ENCODE measurements around the gene PLXNA4.

The PLXNA4 gene

DNA sequence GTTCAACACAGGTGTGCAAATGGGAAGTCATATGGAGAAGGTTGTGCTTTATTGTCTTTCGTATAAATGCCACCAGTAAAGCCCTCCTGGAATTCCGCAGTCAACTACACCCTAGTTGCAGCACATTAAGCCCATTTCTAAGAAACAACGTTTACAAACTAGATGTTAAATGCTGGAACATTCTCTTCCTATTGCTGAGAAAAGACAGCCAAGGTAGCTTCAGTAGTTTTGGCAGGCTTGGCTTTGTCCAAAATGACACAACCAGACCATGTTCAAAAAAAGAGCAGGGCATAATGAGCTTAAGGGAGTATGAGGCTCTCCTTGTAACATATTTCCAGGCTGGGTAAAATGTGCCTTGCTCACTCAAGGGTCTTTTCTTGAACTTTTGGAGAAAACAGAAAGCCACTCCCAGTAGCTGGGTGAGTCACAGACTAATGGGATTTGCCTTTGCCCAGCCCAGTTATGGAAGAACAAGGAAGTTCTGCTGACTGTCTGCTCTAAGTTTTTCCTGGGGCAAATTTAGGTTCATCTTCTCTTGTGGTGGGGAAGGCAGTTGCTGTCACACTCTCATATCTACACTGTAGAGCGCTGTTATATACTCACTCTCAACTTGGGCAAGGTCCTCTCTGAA, 238.7 kb downstream of the PLXNA4 start:
- in situ Hi-C loops (cut with HindIII; ENCODE audit: low sequenced_read_pairs) = no loop called here

DNA sequence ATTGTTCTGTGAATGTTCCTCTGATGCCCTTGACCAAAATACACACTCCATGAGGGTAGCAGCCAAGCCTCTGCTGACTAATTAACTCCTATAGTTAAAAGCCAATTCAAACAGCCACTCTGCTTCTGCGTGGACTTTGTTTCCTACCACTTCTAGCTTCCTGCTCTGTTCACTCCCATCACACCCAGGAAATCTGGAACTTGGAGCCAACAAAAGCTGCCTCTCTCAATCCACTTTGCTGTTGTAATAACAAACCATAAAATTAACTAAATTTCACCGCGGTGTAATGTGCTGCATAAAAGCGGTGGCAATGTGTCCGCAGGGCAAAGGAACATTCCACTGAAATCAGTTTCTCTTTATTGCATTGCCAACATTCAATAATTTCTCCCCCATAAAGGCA, 239.5 kb downstream of the PLXNA4 start:
- in situ Hi-C loops (cut with HindIII; ENCODE audit: low sequenced_read_pairs) = no loop called here

DNA sequence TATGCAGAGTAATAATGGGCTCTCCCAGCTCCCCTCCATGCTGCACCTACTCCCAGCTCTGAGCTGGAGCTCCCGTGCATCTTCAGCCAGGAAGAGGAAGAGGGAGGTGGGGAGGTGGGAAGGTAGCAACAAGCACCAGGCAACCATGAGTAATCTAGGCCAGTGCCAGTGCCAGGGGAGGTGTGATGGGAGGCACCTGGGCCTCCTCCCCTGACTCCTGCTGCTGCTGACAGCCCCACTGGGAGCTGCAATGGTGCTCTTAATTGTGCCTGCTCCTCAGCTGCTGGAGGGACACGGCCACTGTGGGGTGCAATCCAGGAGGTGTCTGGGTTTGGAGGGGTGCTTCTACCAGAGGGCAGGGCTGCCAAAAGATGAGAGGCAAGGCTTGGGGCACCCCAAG, 243.0 kb downstream of the PLXNA4 start:
- in situ Hi-C loops (cut with HindIII; ENCODE audit: low sequenced_read_pairs) = no loop called here

DNA sequence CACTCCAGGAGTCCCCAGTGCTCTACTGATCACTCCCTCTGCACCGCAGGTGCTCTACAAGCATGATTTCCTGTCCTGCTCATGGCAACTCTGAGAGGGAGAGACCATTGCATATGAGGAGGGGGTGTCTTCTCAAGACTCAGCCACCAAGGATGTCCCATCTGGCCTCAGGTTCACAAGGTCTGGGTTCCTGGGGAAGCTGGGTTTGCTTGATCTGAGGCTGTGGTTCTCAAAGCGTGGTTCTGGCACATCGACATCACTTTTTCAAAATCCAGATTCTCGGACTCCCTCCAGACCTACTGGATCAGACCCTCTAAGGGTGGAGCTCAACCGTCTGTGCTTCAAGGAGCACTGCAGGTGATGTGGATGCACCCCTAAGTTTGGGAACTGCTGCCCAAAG, 247.5 kb downstream of the PLXNA4 start:
- in situ Hi-C loops (cut with HindIII; ENCODE audit: low sequenced_read_pairs) = no loop called here

DNA sequence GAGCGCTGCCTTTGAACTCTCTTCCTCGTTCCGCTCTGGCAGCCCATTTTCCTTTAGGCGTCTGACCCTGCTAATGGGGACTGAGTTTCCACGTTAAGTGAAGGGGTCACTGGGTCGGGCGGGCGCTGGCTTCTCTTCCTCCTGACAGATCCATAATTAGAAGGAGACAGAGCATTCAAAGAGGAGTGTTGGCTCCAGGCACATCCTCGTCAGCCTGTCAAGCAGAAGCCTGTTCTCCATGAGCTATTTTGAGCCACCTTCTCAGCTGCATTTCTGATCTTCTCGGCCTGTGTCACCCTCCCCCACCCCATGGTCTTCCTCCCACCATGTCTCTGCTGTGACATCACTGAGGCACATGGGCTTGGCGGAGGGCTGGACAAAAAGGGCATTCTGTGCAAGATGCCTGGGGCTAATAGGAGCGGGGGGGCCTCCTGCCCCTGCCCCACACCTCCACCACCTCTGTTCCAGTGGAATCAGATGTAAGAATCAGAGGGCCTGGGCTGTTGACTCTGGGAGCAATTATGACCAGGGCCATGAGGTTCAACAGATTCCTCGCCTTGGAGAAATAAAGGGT, 248.1 kb downstream of the PLXNA4 start:
- in situ Hi-C loops (cut with HindIII; ENCODE audit: low sequenced_read_pairs) = no loop called here

DNA sequence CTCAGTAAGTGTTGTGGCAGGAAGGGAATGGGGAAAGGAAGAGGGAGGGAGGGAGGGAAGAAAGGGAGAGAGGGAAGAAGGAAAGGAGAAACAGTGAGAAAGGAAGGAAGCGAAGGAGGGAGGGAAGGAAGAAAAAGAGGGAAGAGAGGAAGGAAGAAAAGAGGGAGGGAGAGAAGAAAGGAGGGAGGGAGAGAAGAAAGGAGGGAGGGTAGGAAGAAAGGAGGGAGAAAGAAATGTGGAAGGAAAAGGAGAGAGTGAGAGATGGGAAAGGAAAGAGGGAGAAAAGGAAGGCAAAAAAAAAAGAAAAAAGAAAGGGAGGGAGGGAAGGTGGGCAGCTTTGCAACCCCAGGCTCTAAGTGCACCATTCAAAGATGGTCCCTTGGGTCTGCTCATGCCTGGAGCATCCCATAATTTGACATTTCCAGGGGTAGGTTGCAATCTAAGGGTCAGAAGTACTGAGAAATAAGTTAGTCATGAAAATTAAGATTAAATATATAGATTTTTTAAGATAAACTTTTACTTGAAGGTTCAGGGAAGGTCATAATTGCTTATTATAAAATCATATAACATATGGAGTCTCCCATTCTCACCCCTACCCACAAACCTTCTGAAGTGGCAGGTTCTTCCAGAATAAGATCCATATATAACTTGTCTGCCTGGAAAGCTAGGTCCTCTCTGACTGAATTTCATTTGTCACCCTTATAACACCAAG, 249.2 kb downstream of the PLXNA4 start:
- in situ Hi-C loops (cut with HindIII; ENCODE audit: low sequenced_read_pairs) = no loop called here

DNA sequence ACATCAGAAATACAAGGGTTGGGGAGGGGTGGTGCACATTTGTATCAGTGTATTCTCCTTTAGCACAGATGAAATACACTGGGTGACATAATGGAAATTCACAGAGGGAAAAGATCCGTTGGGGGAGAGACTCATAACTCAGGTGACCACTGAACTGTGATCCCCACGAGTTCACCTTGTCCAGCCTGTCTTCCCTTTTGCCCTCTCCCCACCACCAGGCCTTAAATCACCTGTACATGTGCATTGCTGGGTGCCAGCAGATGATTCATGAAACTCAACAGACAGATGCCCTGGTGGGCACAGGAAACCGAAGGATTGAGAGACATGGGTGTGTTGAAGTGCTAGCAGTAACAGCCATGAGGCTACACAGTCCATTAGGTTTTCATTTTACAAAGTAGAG, 253.3 kb downstream of the PLXNA4 start:
- in situ Hi-C loops (cut with HindIII; ENCODE audit: low sequenced_read_pairs) = loop anchor here (5.0 kb wide), 2 partner anchors 79 to 169 kb away; no protein-coding TSS in a partner anchor

DNA sequence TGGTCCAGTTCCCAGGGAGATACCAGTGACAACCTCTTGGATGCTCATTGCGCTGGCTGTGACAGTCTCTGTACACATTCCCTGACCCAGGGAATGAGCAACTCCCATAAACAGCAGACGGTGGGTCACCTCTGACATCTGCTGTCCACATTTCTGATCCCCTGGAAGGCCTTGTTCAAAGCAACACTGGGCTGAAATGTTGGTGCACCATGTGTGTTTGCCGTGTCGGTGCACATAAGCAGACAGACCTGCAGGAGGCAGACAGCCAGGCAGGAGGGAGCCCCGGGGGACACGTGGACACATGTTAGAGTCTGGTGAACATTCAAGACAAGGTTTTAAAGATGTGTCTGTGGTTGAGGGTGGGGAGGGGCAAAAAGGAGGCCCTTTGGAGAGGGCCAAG, 254.9 kb downstream of the PLXNA4 start:
- in situ Hi-C loops (cut with HindIII; ENCODE audit: low sequenced_read_pairs) = loop anchor here (5.0 kb wide), 2 partner anchors 81 to 171 kb away; no protein-coding TSS in a partner anchor

DNA sequence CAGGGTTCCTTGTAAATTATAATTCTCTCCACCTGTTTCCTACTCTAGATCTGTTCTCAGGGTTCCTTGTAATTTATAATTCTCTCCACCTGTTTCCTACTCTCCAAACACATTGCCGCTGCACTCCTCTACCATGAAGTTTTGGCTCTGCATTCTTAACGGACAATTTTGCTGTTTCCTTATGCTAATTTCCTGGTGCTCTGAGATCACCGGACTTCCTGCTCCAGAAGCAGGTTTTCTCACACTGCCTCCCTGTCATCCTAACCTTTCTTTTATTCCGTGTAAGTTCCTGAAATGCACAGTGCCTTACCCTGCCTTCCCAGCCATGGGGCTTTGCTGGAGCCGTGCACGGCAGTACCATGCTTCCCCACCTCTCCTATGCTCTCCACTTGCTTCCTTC, 256.8 kb downstream of the PLXNA4 start:
- in situ Hi-C loops (cut with HindIII; ENCODE audit: low sequenced_read_pairs) = no loop called here

DNA sequence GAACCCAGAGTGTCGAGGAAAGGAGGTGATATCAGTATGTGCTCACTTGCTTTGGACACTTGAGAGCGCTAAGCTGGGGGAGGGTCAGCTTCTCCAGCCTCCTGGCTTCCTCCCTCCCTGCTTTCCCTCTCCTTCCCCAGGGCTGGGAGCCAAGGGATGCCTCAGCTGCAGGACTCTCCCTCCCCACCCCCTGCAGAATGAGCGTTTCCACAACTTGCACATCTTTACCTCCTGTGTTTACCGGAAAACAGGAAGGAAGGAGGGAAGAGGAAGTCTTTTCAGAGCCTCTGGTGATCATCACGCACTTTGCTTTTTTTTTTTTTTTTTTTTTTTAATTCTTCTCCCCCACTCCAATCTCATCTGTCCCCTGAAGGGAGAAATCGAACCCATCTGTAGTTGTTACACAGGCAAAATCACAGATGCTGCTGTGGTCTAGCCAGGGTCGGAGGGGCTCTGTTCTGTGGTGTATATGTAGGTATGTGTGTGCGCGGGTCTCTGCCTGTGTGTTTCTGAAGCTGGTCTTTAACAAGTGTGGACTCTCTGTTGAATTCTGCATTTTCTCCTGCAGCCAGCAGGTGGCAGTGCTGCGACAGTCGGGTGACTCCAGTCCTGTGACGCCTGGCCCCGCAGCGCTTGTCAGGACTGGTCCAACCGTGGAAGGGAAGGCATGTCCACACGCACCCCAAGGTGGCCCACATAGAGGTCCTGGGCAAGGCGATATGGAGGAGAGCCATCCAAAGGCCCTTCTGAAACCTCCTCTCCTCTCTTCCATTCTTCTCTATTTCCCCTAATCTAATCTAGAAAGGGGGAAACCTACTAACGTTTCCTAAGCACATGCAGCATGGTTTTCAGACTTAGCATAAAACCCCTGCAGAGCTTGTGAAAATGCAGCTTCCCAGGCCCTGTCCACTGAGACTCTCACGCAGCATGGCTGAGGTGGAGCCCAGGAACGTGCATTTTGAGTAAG, 257.6 kb downstream of the PLXNA4 start:
- in situ Hi-C loops (cut with HindIII; ENCODE audit: low sequenced_read_pairs) = no loop called here

DNA sequence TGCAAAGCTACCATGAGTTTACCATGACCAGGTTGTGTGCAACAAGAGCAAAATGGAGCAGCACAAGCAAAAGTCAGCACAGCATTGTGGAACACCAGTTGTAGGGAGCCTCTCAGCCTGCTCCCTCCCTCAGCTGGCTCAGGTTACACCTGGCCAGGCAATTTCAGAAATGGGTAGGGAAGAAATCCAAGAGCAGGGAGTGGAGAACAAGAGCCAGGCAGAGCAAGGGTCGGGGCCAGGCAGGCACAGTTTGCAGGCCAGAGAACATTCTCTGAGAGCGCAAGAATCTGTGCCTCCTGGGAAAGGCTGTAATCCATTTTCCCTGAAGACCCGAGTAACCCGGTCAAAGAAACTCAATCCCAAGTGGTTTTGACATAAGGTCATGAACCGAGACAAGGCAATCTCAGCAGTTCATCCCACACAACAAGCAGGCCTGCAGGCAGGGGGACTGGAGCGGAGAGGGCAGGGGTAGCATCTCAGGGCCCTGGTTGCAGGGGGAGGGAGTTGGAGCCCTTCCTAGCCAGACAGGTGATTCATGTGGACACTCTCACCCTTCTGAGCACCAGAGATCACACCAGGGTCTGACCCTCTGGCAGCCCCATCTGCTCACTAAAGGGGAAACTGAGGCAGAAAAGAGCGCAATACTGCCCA, 258.4 kb downstream of the PLXNA4 start:
- in situ Hi-C loops (cut with HindIII; ENCODE audit: low sequenced_read_pairs) = no loop called here

DNA sequence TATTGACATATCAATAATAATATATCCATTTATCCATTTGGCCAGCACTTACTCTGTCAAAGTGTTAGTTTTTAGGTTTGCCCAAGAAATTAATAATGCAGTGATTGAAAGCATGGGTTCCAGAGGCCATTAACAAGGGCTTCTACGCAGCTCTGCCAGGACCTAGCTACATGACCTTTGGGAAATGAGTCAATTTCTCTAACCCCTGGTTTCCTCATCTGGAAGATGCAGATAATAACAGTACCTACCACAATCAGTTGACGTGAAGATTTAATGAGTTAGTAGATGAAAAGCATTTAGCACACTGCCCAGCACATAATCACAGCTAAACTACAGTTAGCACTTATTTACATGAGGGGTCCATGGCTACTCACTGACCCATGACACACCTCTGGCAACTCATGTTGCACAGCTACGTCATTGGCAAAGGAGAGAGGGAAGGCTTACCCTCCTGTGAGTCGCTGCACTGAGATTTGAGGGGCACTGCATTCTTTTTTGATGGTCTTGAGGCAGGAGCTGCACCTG, 263.7 kb downstream of the PLXNA4 start:
- in situ Hi-C loops (cut with HindIII; ENCODE audit: low sequenced_read_pairs) = no loop called here

DNA sequence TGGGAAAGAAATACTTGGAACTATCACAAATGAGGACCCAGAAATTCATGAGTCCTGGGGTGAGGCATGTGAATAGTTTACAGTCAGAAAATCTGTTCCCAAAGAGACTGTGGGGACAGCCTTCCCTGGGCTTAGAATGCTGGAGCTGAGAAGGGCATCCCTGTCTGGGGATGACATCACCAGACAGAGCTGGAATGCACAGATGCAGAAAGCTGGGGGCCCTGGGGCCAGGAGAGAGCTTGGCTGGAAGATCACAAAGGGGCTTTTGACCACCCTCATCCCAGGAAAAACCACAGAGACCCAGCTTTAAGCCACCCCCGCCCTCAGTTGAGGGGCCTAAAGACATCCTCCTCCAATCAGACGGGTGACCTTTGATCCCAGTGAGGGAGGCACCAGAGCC, 264.5 kb downstream of the PLXNA4 start:
- in situ Hi-C loops (cut with HindIII; ENCODE audit: low sequenced_read_pairs) = no loop called here

DNA sequence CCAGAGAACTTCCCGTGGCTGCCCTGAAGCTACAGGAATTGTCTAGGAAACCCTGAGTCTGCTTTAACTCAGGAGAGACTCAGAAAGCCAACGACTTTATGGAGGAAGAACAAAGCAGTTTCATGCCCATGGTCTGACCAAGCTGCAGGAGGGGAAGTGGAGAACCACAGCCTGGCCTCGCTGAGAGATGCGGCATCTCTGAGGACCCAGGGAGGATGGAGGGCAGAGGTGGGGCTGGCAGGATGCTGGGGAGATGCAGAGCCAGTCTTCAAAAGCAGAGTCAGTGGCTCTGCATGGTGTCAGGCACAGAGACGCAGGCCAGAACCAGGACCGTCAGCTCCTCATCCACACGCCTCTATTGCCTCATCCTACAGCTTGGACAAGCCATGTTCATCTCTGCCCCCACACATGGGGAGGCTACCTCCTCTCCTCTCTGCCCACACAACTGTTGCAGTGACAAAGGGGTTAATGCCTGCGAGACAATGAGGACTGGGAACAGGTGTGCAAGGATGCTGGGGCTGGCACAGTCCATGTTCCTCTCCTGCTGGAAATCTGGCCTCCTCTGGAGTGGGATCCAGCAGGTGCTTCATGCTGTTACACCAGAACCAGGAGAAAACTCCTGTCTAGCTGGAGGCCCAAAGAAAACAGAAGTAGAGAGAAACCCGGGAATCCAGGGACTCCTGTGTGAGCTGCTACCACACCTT, 267.0 kb downstream of the PLXNA4 start:
- in situ Hi-C loops (cut with HindIII; ENCODE audit: low sequenced_read_pairs) = no loop called here

DNA sequence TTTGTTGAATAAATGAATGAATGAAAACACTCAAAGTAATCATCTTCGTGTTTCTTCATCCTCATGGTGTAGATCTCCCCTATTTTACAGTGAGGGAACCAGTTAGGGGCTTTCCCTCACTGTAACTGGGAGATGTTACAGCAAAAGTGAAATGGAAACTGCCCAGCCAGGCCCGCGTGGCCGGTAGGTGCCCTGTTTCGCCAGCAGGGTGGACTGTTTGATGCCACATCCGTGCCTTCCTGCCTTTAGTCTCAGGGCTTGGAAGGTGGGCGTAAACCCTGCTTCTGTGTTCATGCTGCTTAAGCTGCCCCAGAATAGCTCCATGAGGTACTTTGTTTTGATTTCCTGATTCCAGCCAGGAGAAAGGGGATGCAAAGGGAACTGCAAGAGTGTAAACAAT, 268.8 kb downstream of the PLXNA4 start:
- in situ Hi-C loops (cut with HindIII; ENCODE audit: low sequenced_read_pairs) = no loop called here

DNA sequence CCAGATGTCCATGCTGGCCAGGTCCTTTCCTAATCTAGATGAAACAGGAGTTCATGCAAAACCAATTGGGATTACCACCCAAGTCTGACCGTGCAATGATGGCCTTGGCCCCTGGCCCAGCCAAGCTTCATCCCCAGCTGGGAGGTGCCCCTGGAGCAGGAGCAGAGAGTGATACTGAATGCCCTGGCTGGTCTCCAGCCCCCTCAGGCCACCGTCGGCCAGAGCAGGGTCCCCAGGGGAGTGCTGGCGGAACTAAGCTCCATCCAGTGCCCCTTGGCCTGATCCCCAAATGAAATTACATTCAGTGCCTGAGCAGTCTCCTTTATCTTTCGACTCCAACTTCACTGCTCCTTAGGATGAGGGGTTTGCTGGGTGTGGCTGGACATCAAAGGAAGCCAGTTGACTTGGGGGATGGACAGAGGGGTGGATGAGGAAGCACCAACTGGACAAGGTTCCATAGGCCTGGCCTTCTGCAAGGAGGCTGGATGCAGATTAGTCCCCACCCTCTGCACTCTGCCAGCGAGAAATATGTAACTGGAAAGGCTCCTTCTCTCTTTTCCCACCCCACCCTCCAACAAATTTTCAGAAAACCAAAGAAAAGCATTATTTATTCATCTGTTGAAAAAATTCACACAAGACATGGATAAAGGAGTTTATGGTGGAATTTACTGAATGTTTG, 275.5 kb downstream of the PLXNA4 start:
- in situ Hi-C loops (cut with HindIII; ENCODE audit: low sequenced_read_pairs) = no loop called here

DNA sequence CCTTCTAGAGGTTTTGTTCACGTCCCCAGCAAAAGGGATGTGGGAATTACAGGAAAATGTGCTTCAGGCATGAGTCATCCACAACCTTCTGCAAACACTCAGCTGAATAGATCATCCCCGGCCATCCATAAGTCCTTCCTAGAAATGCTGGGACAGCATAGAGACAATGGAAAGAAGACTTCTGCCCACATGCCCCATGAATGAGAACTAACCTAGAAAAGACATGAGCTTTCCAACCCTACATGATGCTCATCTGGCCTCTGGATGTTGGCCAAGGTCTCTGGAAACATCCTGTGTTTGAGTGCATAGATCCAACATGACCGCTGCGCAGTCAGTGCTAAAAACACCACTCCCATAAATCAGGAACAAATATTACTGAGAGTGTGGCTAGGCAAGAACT, 277.5 kb downstream of the PLXNA4 start:
- in situ Hi-C loops (cut with HindIII; ENCODE audit: low sequenced_read_pairs) = loop anchor here (5.0 kb wide), 2 partner anchors 64 to 104 kb away; no protein-coding TSS in a partner anchor

DNA sequence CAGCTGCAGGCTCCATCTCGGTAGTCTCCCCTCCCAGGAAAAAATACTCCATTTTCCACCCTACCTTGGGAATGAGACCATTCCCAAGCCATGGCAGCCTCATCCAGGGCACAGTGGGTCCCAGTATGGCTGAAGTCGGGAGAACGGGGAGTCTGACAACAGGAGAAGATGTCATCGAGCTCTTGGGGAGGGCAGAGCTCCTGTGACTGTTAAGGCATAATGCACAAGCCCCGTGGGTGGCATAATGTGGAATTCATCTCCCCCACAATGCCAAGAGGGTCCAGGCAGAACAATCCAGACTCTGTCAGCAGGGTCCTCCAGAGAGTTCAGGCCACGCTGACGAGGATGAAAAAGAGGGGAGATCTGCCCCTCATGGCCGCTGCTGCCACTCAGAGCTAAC, 279.4 kb downstream of the PLXNA4 start:
- in situ Hi-C loops (cut with HindIII; ENCODE audit: low sequenced_read_pairs) = loop anchor here (5.0 kb wide), 2 partner anchors 65 to 105 kb away; no protein-coding TSS in a partner anchor

DNA sequence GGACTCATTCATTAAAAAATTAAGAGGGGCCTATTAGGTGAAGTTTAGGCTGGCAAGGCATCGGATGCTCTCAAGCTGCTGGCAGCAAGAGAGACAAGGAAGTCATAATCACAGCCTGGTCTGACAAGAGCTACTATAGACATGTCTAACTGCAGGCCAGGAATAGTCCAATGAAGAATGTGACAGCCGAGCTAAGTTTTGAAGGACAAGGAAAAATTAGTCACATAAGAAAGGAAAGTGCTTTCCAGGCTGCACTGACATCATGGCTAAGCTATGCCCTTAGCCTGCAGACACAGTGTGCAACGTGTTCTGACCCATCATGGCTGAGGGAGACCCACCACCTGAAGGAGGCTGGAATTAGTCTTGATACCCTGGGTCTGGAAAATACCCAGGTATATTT, 281.1 kb downstream of the PLXNA4 start:
- in situ Hi-C loops (cut with HindIII; ENCODE audit: low sequenced_read_pairs) = loop anchor here (5.0 kb wide), 2 partner anchors 67 to 107 kb away; no protein-coding TSS in a partner anchor

All from endothelial cell of hepatic sinusoid (primary cell).